GM12878 (cell line): ENCODE measurements around the gene MARCHF10. TPM values are rescaled to one million over a fixed set of nuclear protein-coding genes. Genes with fewer than 3 reads are reported as not detected.

Experiments used
- ATAC-seq: fragments of 200-7000 bp; cut with Tn5 transposase; 3 replicates; pipeline ENCODE4 v1.9.1; 2020; ENCODE audit warnings: mild to moderate bottlenecking, moderate library complexity
- BruUV-seq: library from RNA; stranded (reverse); fragments of 400-500 nt; replicated peaks from 2 replicates; lab custom pipeline; 2021; lab: Mats Ljungman, UMichigan
- CTCF ChIA-PET: fragments of 300-600 bp; sonication (Branson Sonifier 250); formaldehyde crosslinking; extraction: SDS; loops from one replicate; lab custom pipeline; 2021; ENCODE audit warnings: inconsistent platforms; lab: Yijun Ruan, JAX
- POLR2A ChIA-PET: fragments of 350-600 bp; formaldehyde crosslinking; extraction: SDS; loops from one replicate; lab custom pipeline; 2021; ENCODE audit warnings: inconsistent platforms; lab: Charles Lee
- RAD21 ChIA-PET: fragments of 300-600 bp; sonication (Branson Sonifier 250); formaldehyde crosslinking; loops from one replicate; lab custom pipeline; 2023; ENCODE audit warnings: antibody characterized with exemption; ENCODE audit not compliant: unreplicated experiment; lab: Charles Lee
- SMC1A ChIA-PET: fragments of 300-600 bp; sonication (Branson Sonifier 250); formaldehyde crosslinking; loops from one replicate; lab custom pipeline; 2023; ENCODE audit not compliant: unreplicated experiment, uncharacterized antibody; lab: Charles Lee
- DNase-seq: peaks from one replicate; pipeline ENCODE4 v3.0.0-alpha.2; 2011; ENCODE audit warnings: low read depth, low spot score
- FAIRE-seq: peaks from 3 replicates; lab custom pipeline; 2011; peaks lifted over from hg19 to GRCh38; lab: Jason Lieb, UNC
- H2AFZ ChIP-seq: 2 replicates; pipeline ENCODE4 v1.6.0; 2011; ENCODE audit warnings: low read depth, low read length, control low read depth; ENCODE audit not compliant: control insufficient read depth
- H3K27ac ChIP-seq: 2 replicates; pipeline ENCODE4 v1.5.1; 2011; ENCODE audit warnings: control low read depth; ENCODE audit not compliant: control insufficient read depth, insufficient read depth
- H3K27me3 ChIP-seq, 2 experiments: replicated peaks in 1 of 2; 2 replicates each; pipeline versions ENCODE4 v1.6.0 to v1.6.1; 2011; ENCODE audit warnings: low read length in 1 of 2; ENCODE audit not compliant: control insufficient read depth in 2 of 2, insufficient read depth in 2 of 2
- H3K36me3 ChIP-seq, 2 experiments: 2 replicates each; pipeline ENCODE4 v1.5.1; 2011; ENCODE audit warnings: low read length in 1 of 2; ENCODE audit not compliant: control insufficient read depth in 2 of 2, insufficient read depth in 2 of 2
- H3K4me1 ChIP-seq: 2 replicates; pipeline ENCODE4 v1.6.1; 2011; ENCODE audit warnings: mild to moderate bottlenecking, low read length, moderate library complexity, mixed read lengths; ENCODE audit not compliant: control insufficient read depth, insufficient read depth
- H3K4me2 ChIP-seq: 2 replicates; pipeline ENCODE4 v1.6.0; 2011; ENCODE audit warnings: control low read depth; ENCODE audit not compliant: control insufficient read depth, insufficient read depth
- H3K4me3 ChIP-seq: fragments of 200-600 bp; sonication (generic); 2 replicates; pipeline ENCODE4 v1.5.1; 2016
- H3K79me2 ChIP-seq: 2 replicates; pipeline ENCODE4 v1.6.0; 2011; ENCODE audit warnings: low read length; ENCODE audit not compliant: control insufficient read depth, insufficient read depth
- H3K9ac ChIP-seq: 2 replicates; pipeline ENCODE4 v1.8.0; 2011; ENCODE audit warnings: low read length, control low read depth, mixed read lengths; ENCODE audit not compliant: control insufficient read depth, insufficient read depth
- H3K9me3 ChIP-seq: replicated peaks from 3 replicates; pipeline ENCODE4 v1.5.1; 2011; ENCODE audit warnings: mild to moderate bottlenecking, low read length; ENCODE audit not compliant: control insufficient read depth, insufficient read depth
- H4K20me1 ChIP-seq: 2 replicates; pipeline ENCODE4 v1.6.0; 2011; ENCODE audit not compliant: control insufficient read depth, insufficient read depth
- ASH2L ChIP-seq: fragments of 300-600, 200-600 bp; sonication (generic); IDR thresholded peaks from 2 replicates; pipeline ENCODE4 v1.6.1; 2017; ENCODE audit warnings: low read depth, mild to moderate bottlenecking, borderline replicate concordance
- BACH1 ChIP-seq: fragments of 450-650 bp; IDR thresholded peaks from 2 replicates; pipeline ENCODE4 v1.6.1; 2017; ENCODE audit warnings: mild to moderate bottlenecking, borderline replicate concordance
- BHLHE40 ChIP-seq, 2 experiments: fragments of 450-650 bp in 1 of 2; IDR thresholded peaks; 2 replicates each; pipeline ENCODE4 v1.6.1; 2011 to 2017; ENCODE audit warnings: low read depth in 2 of 2, borderline replicate concordance in 1 of 2, improper control_type of control experiment in 1 of 2, low read length in 1 of 2, mild to moderate bottlenecking in 1 of 2
- CEBPB ChIP-seq, 2 experiments: fragments of 150-350 bp in 1 of 2; IDR thresholded peaks; 2 replicates each; pipeline ENCODE4 v1.6.1; 2012 to 2014; ENCODE audit warnings: low read depth in 2 of 2, low read length in 2 of 2, borderline replicate concordance in 1 of 2, inconsistent platforms in 1 of 2
- CHD2 ChIP-seq: IDR thresholded peaks from 2 replicates; pipeline ENCODE4 v1.6.1; 2011; ENCODE audit warnings: low read depth, low read length, improper control_type of control experiment, borderline replicate concordance
- CREM ChIP-seq: IDR thresholded peaks from 2 replicates; pipeline ENCODE4 v1.6.1; 2014; ENCODE audit warnings: antibody characterized with exemption, low read depth
- DPF2 ChIP-seq: fragments of 450-650 bp; IDR thresholded peaks from 2 replicates; pipeline ENCODE4 v1.6.1; 2017; ENCODE audit warnings: mild to moderate bottlenecking
- MTA2 ChIP-seq: fragments of 450-650 bp; IDR thresholded peaks from 2 replicates; pipeline ENCODE4 v1.6.1; 2016; ENCODE audit warnings: low read depth, mild to moderate bottlenecking, moderate library complexity
- MXI1 ChIP-seq: fragments of 150-350 bp; IDR thresholded peaks from 2 replicates; pipeline ENCODE4 v1.6.1; 2011; ENCODE audit warnings: low read depth, mild to moderate bottlenecking, inconsistent platforms, low read length, improper control_type of control experiment
- PAX5 ChIP-seq: IDR thresholded peaks from 2 replicates; pipeline ENCODE4 v1.6.1; 2011; ENCODE audit warnings: low read depth, low read length, borderline replicate concordance
- RAD21 ChIP-seq: IDR thresholded peaks from 2 replicates; pipeline ENCODE4 v1.6.1; 2011; ENCODE audit warnings: mild to moderate bottlenecking, low read depth, low read length, moderate library complexity; ENCODE audit not compliant: insufficient read depth
- RAD51 ChIP-seq: fragments of 450-650 bp; IDR thresholded peaks from 2 replicates; pipeline ENCODE4 v1.6.1; 2016; ENCODE audit warnings: moderate library complexity, mild to moderate bottlenecking, inconsistent platforms
- SREBF1 ChIP-seq: IDR thresholded peaks from 2 replicates; pipeline ENCODE4 v1.6.1; 2012; ENCODE audit warnings: mild to moderate bottlenecking, low read length
- WGBS: methylation state at CpG from one replicate; pipeline ENCODE4 v1.1.6; 2016; ENCODE audit warnings: low lambda C conversion rate; ENCODE audit not compliant: insufficient replicate concordance, insufficient coverage; ENCODE audit errors: missing lambda C conversion rate; 5-methylcytosine and 5-hydroxymethylcytosine counted together
- in situ Hi-C: fragments of 300-500 bp; cut with MboI; formaldehyde crosslinking; loops from 9 replicates; pipeline ENCODE4 v1.14.3; 2018; ENCODE audit warnings: mixed read lengths
- intact Hi-C: fragments of 100-400 bp; cut with micrococcal nuclease; formaldehyde crosslinking; loops from one replicate; pipeline ENCODE4 v1.14.2; 2022; ENCODE audit not compliant: unreplicated experiment
- polyA plus RNA-seq, 11 experiments: library from polyadenylated mRNA; depleted of rRNA in 4 of 11; unstranded in 6 of 11; stranded (reverse) in 5 of 11; fragments of >200 nt; fragmentation: Nextera tagmentation in 4 of 11; fragmentation: Illumina TruSeq in 1 of 11; extraction: Ambion mirVana in 4 of 11; extraction: Trizol in 1 of 11; gene quantifications; 1 replicate in 1 of 11; 2 replicates in 10 of 11; pipeline versions ENCODE4 v1.2.1 to v1.2.3, GENCODE V29; 2011 to 2016; ENCODE audit warnings: inconsistent platforms in 2 of 11, missing spikeins in 2 of 11, low read depth in 1 of 11
- total RNA-seq, 4 experiments: library from RNA; depleted of rRNA in 3 of 4; stranded (reverse); fragments of >200 nt in 3 of 4; fragmentation: Illumina TruSeq in 1 of 4; extraction: Trizol in 1 of 4; gene quantifications; 2 replicates each; pipeline versions ENCODE4 v1.2.1 to v1.2.3, GENCODE V29; 2013 to 2021
- TF ChIP-seq, protein P1 (sequence below): fragments of 450-650 bp; formaldehyde crosslinking; IDR thresholded peaks from 2 replicates; pipeline ENCODE4 v1.5.0; 2022; ENCODE audit warnings: mild to moderate bottlenecking, missing genetic modification characterization
- TF ChIP-seq, protein P2 (sequence below): fragments of 450-650 bp; IDR thresholded peaks from 2 replicates; pipeline ENCODE4 v1.6.1; 2017; ENCODE audit warnings: antibody characterized with exemption, mild to moderate bottlenecking, moderate library complexity

MARCHF10 gene
- total and polyA plus RNA-seq, 10 of the 15 experiments (the other 5 are each of a cell fraction or from before 2014, with no cell fraction given), result 0.11 to 0.24 TPM; not detected in 8

DNA sequence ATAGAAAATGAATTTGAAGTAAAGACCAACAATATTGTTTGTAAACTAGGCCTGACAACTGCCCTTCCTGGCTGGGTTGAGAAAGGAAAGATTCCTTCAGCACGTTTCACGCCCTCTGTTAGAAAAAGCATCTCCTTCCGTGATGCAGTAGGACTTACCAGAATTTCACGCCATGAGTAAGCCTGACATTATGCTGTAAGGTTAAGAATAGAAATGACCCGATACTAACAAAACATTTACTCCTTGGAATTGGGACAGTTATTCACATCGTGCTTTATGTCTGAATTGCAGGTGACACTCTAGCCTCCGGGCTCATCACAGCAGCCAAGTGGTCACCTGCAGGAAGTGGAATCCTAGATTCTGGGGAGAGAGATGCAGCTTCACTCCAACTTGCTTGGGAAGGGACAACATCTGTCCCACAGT is 17.5 kb downstream of the MARCHF10 start (continued):
- TF ChIP-seq, protein P1, sequence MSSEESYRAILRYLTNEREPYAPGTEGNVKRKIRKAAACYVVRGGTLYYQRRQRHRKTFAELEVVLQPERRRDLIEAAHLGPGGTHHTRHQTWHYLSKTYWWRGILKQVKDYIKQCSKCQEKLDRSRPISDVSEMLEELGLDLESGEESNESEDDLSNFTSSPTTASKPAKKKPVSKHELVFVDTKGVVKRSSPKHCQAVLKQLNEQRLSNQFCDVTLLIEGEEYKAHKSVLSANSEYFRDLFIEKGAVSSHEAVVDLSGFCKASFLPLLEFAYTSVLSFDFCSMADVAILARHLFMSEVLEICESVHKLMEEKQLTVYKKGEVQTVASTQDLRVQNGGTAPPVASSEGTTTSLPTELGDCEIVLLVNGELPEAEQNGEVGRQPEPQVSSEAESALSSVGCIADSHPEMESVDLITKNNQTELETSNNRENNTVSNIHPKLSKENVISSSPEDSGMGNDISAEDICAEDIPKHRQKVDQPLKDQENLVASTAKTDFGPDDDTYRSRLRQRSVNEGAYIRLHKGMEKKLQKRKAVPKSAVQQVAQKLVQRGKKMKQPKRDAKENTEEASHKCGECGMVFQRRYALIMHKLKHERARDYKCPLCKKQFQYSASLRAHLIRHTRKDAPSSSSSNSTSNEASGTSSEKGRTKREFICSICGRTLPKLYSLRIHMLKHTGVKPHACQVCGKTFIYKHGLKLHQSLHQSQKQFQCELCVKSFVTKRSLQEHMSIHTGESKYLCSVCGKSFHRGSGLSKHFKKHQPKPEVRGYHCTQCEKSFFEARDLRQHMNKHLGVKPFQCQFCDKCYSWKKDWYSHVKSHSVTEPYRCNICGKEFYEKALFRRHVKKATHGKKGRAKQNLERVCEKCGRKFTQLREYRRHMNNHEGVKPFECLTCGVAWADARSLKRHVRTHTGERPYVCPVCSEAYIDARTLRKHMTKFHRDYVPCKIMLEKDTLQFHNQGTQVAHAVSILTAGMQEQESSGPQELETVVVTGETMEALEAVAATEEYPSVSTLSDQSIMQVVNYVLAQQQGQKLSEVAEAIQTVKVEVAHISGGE (CRISPR knock-in tag), result no peak
- TF ChIP-seq ASH2L (no peak), DPF2 (no peak), PAX5 (no peak)

DNA sequence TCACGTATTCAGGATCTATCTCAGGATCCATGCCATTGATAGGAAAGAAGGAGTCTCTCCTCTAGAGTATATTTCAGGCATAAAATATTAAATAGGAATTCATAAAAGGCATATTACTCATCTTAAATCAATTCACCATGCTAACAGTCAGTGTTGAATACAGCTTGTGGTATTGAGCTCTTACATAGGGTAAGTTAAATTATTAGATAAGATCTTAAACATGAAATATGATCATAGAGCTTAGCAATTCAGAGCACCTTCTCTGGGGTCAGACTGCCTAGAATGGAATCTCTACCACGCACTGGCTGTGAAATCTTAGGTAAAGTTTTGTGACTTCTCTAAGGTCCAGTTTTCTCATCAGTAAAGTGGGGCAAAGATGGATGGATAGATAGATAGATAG is 20.7 kb downstream of the MARCHF10 start:
- Histone ChIP-seq H3K4me1 (no peaks in the 10 kb centered on the region), H3K27ac (no peak overlapping the region), H3K27me3 (no peaks in the 10 kb centered on the region), H3K36me3 (no peaks in the 10 kb centered on the region), H3K79me2 (no peaks in the 10 kb centered on the region), H3K4me2 (no peak overlapping the region), H3K9ac (no peak overlapping the region), H2AFZ (no peak overlapping the region), H3K9me3 (no peaks in the 10 kb centered on the region), H3K4me3 (no peak overlapping the region), H4K20me1 (no peaks in the 10 kb centered on the region)
- DNase-seq (no peak), FAIRE-seq (no peak), ATAC-seq (no peak)
- ChIA-PET RAD21 (no interaction called here), POLR2A (no interaction called here), CTCF (interaction anchor here (0.9 kb wide), 1 partner anchor 620 kb away, joined by 4 read pairs; no protein-coding TSS in a partner anchor), SMC1A (interaction anchor here (1.0 kb wide), 1 partner anchor 9 kb away, joined by 3 read pairs; no protein-coding TSS in a partner anchor)
- TF ChIP-seq BHLHE40 (IDR thresholded peaks at IDR 0.05; ENCODE audit: borderline replicate concordance in 1 of 2, low read depth in 2 of 2, low read length in 1 of 2) (no peak), MXI1 (no peak), CREM (no peak), CHD2 (no peak), CEBPB (IDR thresholded peaks at IDR 0.05; ENCODE audit: borderline replicate concordance in 1 of 2, low read depth in 2 of 2, low read length in 2 of 2) (no peak), SREBF1 (no peak), BACH1 (no peak), MTA2 (no peak), RAD51 (no peak), RAD21 (no peak)
- TF ChIP-seq, protein P2, sequence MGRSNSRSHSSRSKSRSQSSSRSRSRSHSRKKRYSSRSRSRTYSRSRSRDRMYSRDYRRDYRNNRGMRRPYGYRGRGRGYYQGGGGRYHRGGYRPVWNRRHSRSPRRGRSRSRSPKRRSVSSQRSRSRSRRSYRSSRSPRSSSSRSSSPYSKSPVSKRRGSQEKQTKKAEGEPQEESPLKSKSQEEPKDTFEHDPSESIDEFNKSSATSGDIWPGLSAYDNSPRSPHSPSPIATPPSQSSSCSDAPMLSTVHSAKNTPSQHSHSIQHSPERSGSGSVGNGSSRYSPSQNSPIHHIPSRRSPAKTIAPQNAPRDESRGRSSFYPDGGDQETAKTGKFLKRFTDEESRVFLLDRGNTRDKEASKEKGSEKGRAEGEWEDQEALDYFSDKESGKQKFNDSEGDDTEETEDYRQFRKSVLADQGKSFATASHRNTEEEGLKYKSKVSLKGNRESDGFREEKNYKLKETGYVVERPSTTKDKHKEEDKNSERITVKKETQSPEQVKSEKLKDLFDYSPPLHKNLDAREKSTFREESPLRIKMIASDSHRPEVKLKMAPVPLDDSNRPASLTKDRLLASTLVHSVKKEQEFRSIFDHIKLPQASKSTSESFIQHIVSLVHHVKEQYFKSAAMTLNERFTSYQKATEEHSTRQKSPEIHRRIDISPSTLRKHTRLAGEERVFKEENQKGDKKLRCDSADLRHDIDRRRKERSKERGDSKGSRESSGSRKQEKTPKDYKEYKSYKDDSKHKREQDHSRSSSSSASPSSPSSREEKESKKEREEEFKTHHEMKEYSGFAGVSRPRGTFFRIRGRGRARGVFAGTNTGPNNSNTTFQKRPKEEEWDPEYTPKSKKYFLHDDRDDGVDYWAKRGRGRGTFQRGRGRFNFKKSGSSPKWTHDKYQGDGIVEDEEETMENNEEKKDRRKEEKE, result no peak
- in situ Hi-C loops, result no loop called here
- intact Hi-C loops, result no loop called here
- no TSS peak for BruUV-seq
- 16% methylated on average over 2 of the region's 2 CpGs for WGBS
